GM23248 (cell line): ENCODE results near the gene CGREF1. TPM values are rescaled to one million over a fixed set of nuclear protein-coding genes. Genes with fewer than 3 reads are reported as not detected.

ENCODE experiments used
- DNase-seq: peaks from one replicate; pipeline ENCODE4 v3.0.0-alpha.2; 2015
- H2AFZ ChIP-seq: fragments of 200-600 bp; sonication (generic); 2 replicates; pipeline ENCODE4 v1.6.1; 2016; ENCODE audit warnings: antibody characterized with exemption
- H3F3A ChIP-seq: fragments of 200-600 bp; sonication (generic); 2 replicates; pipeline ENCODE4 v1.6.1; 2016; ENCODE audit warnings: mild to moderate bottlenecking, antibody characterized with exemption, mixed run types; ENCODE audit not compliant: insufficient read depth
- H3K27ac ChIP-seq: fragments of 200-600 bp; sonication (generic); 2 replicates; pipeline ENCODE4 v1.5.1; 2016; ENCODE audit warnings: mild to moderate bottlenecking
- H3K27me3 ChIP-seq: fragments of 200-600 bp; sonication (generic); replicated peaks from 2 replicates; pipeline ENCODE4 v1.6.1; 2016; ENCODE audit warnings: mild to moderate bottlenecking; ENCODE audit not compliant: insufficient read depth
- H3K36me3 ChIP-seq: fragments of 200-600 bp; sonication (generic); 2 replicates; pipeline ENCODE4 v1.6.1; 2016; ENCODE audit warnings: low read depth, mild to moderate bottlenecking
- H3K4me1 ChIP-seq: fragments of 200-600 bp; sonication (generic); 2 replicates; pipeline ENCODE4 v1.6.1; 2016; ENCODE audit warnings: mild to moderate bottlenecking; ENCODE audit not compliant: insufficient read depth
- H3K4me2 ChIP-seq: fragments of 200-600 bp; sonication (generic); one replicate; pipeline ENCODE4 v1.6.1; 2016; ENCODE audit warnings: mild to moderate bottlenecking; ENCODE audit not compliant: unreplicated experiment
- H3K4me3 ChIP-seq: fragments of 200-600 bp; sonication (generic); 2 replicates; pipeline ENCODE4 v1.5.1; 2016; ENCODE audit warnings: mild to moderate bottlenecking
- H3K79me2 ChIP-seq: fragments of 200-600 bp; sonication (generic); 2 replicates; pipeline ENCODE4 v1.6.1; 2016; ENCODE audit warnings: mild to moderate bottlenecking; ENCODE audit not compliant: insufficient read depth
- H3K9ac ChIP-seq: fragments of 200-600 bp; sonication (generic); 2 replicates; pipeline ENCODE4 v1.6.1; 2016; ENCODE audit warnings: mild to moderate bottlenecking
- H3K9me2 ChIP-seq: fragments of 200-600 bp; sonication (generic); 2 replicates; pipeline ENCODE4 v1.6.1; 2016; ENCODE audit warnings: mixed run types, mild to moderate bottlenecking, moderate library complexity; ENCODE audit not compliant: insufficient read depth
- H3K9me3 ChIP-seq: fragments of 200-600 bp; sonication (generic); one replicate; pipeline ENCODE4 v1.6.1; 2017; ENCODE audit warnings: low read depth
- H4K20me1 ChIP-seq: fragments of 200-600 bp; sonication (generic); 2 replicates; pipeline ENCODE4 v1.6.0; 2016; ENCODE audit not compliant: insufficient read depth
- EZH2 ChIP-seq: fragments of 200-600 bp; sonication (generic); IDR thresholded peaks from 2 replicates; pipeline ENCODE4 v1.6.1; 2018; ENCODE audit warnings: antibody characterized with exemption, mild to moderate bottlenecking; ENCODE audit not compliant: insufficient read depth, poor library complexity, severe bottlenecking
- EZH2phosphoT487 ChIP-seq: fragments of 200-600 bp; sonication (generic); IDR thresholded peaks from 2 replicates; pipeline ENCODE4 v1.6.1; 2018; ENCODE audit warnings: antibody characterized with exemption, moderate library complexity, mild to moderate bottlenecking, low read depth; ENCODE audit not compliant: insufficient read depth
- WGBS, 2 experiments: methylation state at CpG; one replicate each; pipeline ENCODE4 v1.1.6; 2015 to 2017; ENCODE audit warnings: low lambda C conversion rate in 2 of 2, low coverage in 1 of 2; ENCODE audit errors: missing lambda C conversion rate in 2 of 2; 5-methylcytosine and 5-hydroxymethylcytosine counted together
- in situ Hi-C: fragments of 300-500 bp; cut with MboI; formaldehyde crosslinking; loops from 2 replicates; pipeline ENCODE4 v1.15.0; 2020
- polyA plus RNA-seq: library from polyadenylated mRNA; unstranded; fragments of >200 nt; fragmentation: Nextera tagmentation; extraction: Ambion mirVana; gene quantifications from 2 replicates; pipeline ENCODE4 v1.2.1, GENCODE V29; 2016
- total RNA-seq: library from RNA; depleted of rRNA; stranded (reverse); fragments of >200 nt; shearing (Covaris generic); gene quantifications from 2 replicates; pipeline ENCODE4 v1.2.3, GENCODE V29; 2014

Gene CGREF1
- total and polyA plus RNA-seq, 2 experiments from 2014 or later: 17.2 to 19.2 TPM

DNA sequence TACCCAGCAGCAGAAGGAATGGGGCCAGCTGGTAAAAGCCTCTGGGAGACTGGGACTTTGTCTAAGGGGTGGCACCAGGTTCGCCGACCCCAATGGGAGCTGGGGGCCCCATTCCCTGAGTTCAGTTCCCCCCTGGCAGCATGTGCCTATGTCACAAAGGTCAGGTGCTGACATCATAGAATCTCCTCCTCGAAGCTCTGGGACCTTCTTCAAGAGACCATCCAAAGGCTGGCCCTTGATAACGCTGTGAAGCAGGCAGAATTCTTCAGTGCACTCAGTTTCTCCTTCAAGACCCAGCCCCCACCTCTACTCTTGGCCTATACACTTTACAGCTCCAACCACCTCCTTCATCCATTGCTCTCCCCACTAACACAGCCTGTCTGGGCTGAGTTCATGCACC, 20.4 kb upstream of the CGREF1 start, which contains the start of gene PRR30:
PRR30 (minus strand) TSS at position 101 of the 400 bp plus-strand sequence. CDS start 1,081 bp downstream, outside the sequence.
- 73 to 86% methylated on average over 4 of the region's 4 CpGs for WGBS, 2 experiments
- H3K9ac ChIP-seq: no peak within 1 kb of the TSS
- in situ Hi-C loops: no loop called here
- no peaks in the 10 kb centered on the region for H3F3A ChIP-seq
- no peak within 1 kb of the TSS for H3K4me3 ChIP-seq
- no peak within 1 kb of the TSS for H3K4me2 ChIP-seq
- TF ChIP-seq EZH2 (no peak), EZH2phosphoT487 (no peak)
- peaks cover under 1% of the 10 kb centered on the region for H3K79me2 ChIP-seq
- no peaks in the 10 kb centered on the region for H3K9me3 ChIP-seq
- no peak within 1 kb of the TSS for H3K27ac ChIP-seq
- H3K27me3 ChIP-seq: peaks cover 17% of the 10 kb centered on the region
- no peaks in the 10 kb centered on the region for H4K20me1 ChIP-seq
- DNase-seq: no peak
- no peaks in the 10 kb centered on the region for H3K4me1 ChIP-seq
- H3K9me2 ChIP-seq: no peaks in the 10 kb centered on the region
- no peaks in the 10 kb centered on the region for H3K36me3 ChIP-seq
- H2AFZ ChIP-seq: no peak within 1 kb of the TSS

- Histone ChIP-seq H4K20me1 (no peaks in the 10 kb centered on the region), H3K4me3 (no peak overlapping the region), H3K36me3 (no peaks in the 10 kb centered on the region), H3K4me2 (no peak overlapping the region), H3K27me3 (peaks cover 7% of the 10 kb centered on the region), H2AFZ (no peak overlapping the region), H3K4me1 (peaks cover 6% of the 10 kb centered on the region; the same call in 1 of the 2 replicates), H3K27ac (no peak overlapping the region), H3K9me3 (no peaks in the 10 kb centered on the region), H3F3A (no peaks in the 10 kb centered on the region), H3K9ac (no peak overlapping the region), H3K9me2 (no peaks in the 10 kb centered on the region), H3K79me2 (peaks cover 13% of the 10 kb centered on the region)
- DNase-seq: no peak
- in situ Hi-C loops: no loop called here
- no peak for TF ChIP-seq EZH2phosphoT487
- TF ChIP-seq EZH2: no peak
- WGBS, 2 experiments: 67 to 86% methylated on average over 6 to 7 of the region's 7 CpGs
These were observed 19.2 kb upstream of the CGREF1 start for GRCh38 chr2:27138111-27138510.

- Histone ChIP-seq H2AFZ (no peak overlapping the region), H3K79me2 (peaks cover 20% of the 10 kb centered on the region), H3K27me3 (no peaks in the 10 kb centered on the region; the same call in 1 of the 2 replicates), H3K4me2 (no peak overlapping the region), H3F3A (no peaks in the 10 kb centered on the region), H3K9me3 (no peaks in the 10 kb centered on the region), H3K9me2 (no peaks in the 10 kb centered on the region), H3K36me3 (no peaks in the 10 kb centered on the region), H4K20me1 (no peaks in the 10 kb centered on the region), H3K4me3 (no peak overlapping the region), H3K4me1 (peaks cover 11% of the 10 kb centered on the region; the same call in 1 of the 2 replicates), H3K9ac (no peak overlapping the region), H3K27ac (no peak overlapping the region)
- no peak for DNase-seq
- 85 to 92% methylated on average over 17 to 21 of the region's 21 CpGs for WGBS, 2 experiments
- no peak for TF ChIP-seq EZH2
- no peak for TF ChIP-seq EZH2phosphoT487
- in situ Hi-C loops: no loop called here
These were observed 18.5 kb upstream of the CGREF1 start for GRCh38 chr2:27137322-27137935.

DNA sequence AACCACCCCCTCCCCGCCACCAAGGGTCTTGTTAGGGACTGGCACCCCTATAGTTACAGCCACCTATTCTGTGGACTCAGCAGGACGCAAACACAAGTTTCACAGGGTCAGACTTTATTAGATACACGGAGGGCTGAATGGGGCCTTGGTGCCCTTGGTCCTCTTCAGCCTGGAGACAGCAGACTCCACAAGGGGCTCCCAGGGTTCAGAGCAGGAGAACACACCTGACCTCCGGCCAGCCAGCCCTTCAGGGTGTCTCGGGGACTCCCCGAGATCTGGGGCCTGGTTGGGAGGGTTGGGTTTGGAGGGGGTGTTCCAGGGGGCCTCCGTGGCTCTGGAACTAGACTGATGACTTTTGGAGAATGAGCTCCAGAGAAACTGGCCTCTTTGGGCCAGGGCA, 17.8 kb upstream of the CGREF1 start:
- Histone ChIP-seq H3K9ac (no peak overlapping the region), H2AFZ (no peak overlapping the region), H3K36me3 (no peaks in the 10 kb centered on the region), H3K9me3 (no peaks in the 10 kb centered on the region), H3K27ac (no peak overlapping the region), H3K9me2 (no peaks in the 10 kb centered on the region), H3K4me3 (no peak overlapping the region), H3K4me2 (no peak overlapping the region), H3K27me3 (no peaks in the 10 kb centered on the region), H3F3A (no peaks in the 10 kb centered on the region), H3K79me2 (peaks cover 20% of the 10 kb centered on the region), H4K20me1 (no peaks in the 10 kb centered on the region), H3K4me1 (peaks cover 11% of the 10 kb centered on the region; the same call in 1 of the 2 replicates)
- 84 to 89% methylated on average over 7 of the region's 7 CpGs for WGBS, 2 experiments
- TF ChIP-seq EZH2 (no peak), EZH2phosphoT487 (no peak)
- in situ Hi-C loops: no loop called here
- DNase-seq: no peak
